Cerebellar nuclear complex (tissue), 1 donor: ENCODE results near the gene VN1R5.

Source experiments
- DNase-seq, 2 experiments: peaks; one replicate each; lab custom pipeline; 2025; lab: John Stamatoyannopoulos, UW

VN1R5 gene

DNA sequence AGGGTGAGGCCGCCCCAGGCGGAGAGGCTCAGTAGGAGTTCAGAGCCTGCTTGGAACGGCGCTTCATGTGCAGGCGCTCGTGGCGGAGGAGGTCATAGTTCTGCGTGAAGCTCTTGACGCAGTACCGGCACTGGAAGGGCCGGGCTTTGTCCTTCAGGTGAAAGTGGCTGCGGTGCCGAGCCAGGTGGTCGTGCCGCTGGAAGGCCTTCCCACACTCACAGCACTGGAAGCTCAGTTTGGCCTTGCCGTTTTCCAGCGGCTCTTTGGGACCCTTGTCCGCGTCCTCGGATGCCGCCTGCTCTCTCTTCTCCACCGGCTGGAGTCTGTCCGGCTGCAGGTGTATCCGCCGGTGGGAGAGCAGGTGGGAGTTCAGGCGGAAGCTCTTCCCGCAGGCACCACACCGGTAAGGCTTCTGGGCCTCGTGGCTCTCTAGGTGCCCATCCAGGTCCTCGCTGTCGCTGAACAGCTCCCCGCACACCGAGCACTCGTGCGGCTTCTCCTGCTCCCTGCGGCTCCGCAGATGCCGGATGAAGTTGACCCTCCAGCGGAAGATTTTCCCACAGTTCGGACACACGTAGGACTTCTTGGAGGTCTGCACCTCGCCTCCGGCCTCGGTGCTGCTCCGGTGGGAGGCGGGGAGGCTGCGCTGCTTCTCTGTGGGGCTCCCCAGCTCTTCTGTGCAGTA, 44.8 kb downstream of the VN1R5 start:
- DNase-seq, result no peak

DNA sequence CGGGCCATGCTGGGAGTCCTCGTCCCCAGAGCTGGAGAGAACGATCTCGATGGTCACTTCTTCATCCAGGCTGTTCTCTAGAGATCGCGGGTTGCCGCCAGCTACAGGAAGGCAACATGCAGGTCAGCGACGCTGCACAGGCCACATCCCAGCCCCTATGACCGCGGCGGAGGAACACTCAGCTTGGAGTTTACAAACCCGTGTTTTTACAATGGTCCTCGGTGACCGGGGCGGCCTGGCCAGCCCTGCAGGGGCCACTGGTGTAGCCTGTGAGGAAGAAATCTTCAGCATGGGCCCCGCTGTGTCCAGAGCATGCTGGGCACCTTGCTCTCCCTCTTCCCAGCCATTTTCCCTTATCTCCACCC, 45.3 kb downstream of the VN1R5 start:
- DNase-seq, result no peak

DNA sequence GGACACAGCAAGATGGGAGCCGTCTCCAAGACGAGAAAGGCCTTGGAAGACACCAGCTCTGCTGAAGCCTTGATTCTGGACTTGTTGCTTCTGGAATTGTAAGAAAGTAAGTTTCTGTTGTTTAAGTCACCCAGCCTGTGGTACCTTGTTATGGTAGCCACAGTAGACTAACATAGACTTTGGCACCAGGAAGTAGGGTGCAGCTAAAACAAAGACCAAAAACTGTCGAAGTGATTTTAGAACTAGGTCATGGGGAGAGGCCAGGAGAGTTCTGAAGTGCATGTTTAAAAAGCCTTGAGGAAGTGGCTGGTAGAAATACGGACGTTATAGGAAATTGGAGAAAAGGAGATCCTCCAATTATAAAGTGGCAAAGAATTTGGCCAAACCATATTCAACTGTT, 47.3 kb downstream of the VN1R5 start:
- no peak for DNase-seq

- no peak for DNase-seq
Observed at GRCh38 chr1:247304031-247304430, 48.2 kb downstream of the VN1R5 start.
